Ectodermal cell (in vitro differentiated cells): ENCODE results near the gene ZNF804A.

ENCODE experiments used
- H3K27ac ChIP-seq: 2 replicates; pipeline ENCODE4 v1.7.0; 2013; ENCODE audit warnings: mild to moderate bottlenecking, low read depth, low read length; ENCODE audit not compliant: insufficient read depth, poor library complexity, severe bottlenecking
- H3K27me3 ChIP-seq: 2 replicates; pipeline ENCODE4 v1.7.0; 2013; ENCODE audit warnings: mild to moderate bottlenecking, low read length; ENCODE audit not compliant: insufficient read depth, control insufficient read depth, poor library complexity, severe bottlenecking
- H3K36me3 ChIP-seq: one replicate; pipeline ENCODE4 v1.7.0; 2013; ENCODE audit warnings: low read length; ENCODE audit not compliant: control insufficient read depth, insufficient read depth
- H3K4me1 ChIP-seq: one replicate; pipeline ENCODE4 v1.7.0; 2013; ENCODE audit warnings: low read length; ENCODE audit not compliant: control insufficient read depth, insufficient read depth
- H3K4me3 ChIP-seq: 2 replicates; pipeline ENCODE4 v1.7.0; 2013; ENCODE audit warnings: low read depth, low read length, control low read depth; ENCODE audit not compliant: insufficient read depth
- H3K9me3 ChIP-seq: 2 replicates; pipeline ENCODE4 v1.7.0; 2013; ENCODE audit warnings: mild to moderate bottlenecking, low read length, moderate library complexity; ENCODE audit not compliant: control insufficient read depth
- WGBS, 2 experiments: methylation state at CpG; one replicate each; pipeline ENCODE4 v1.1.7; 2013; ENCODE audit warnings: missing lambda C conversion rate in 2 of 2; 5-methylcytosine and 5-hydroxymethylcytosine counted together

The ZNF804A gene

DNA sequence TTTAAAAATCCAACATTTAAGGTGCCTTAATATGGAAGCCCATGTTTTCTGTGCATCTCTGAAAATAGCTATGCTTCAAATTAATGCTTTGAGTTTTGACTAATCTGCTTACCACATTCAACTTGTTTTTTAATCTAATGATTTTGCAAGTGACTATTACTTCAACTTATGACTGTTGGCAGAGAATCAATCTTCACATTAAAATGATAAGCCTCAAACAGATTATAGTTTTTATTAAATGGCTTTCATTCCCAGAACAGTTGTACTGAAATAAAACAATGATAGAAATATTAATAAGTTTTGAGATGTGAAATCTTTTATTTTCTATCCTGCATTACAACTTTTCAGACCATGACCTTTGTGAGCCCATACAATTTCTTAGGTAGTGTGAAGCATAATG is 347.5 kb downstream of the ZNF804A start:
- Histone ChIP-seq H3K9me3 (no peaks in the 10 kb centered on the region), H3K27ac (peak overlapping the region; percentile 27), H3K4me3 (no peak overlapping the region), H3K4me1 (no peaks in the 10 kb centered on the region), H3K36me3 (no peaks in the 10 kb centered on the region), H3K27me3 (no peaks in the 10 kb centered on the region)

DNA sequence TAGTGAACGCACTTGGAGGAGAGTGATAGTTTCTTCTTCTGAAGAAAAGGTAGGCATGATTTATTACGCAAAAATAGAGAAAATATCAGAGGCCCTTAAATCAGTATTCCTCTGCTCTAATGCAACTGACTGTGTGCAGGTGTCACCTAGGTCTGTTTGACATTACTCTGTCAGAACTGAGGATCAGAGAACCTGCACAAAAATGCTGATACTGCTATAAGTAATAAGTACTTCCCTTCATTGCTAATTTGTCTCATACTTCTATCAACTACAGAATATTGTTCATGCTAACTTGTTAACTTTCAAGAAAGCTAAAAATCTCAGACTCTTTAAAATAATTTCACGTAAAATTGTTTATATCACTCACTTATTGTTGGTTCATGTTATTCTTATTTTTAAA is 358.5 kb downstream of the ZNF804A start:
- no peaks in the 10 kb centered on the region for H3K4me1 ChIP-seq
- 92 to 93% methylated on average over 2 to 3 of the region's 3 CpGs for WGBS, 2 experiments
- no peak overlapping the region for H3K27ac ChIP-seq
- H3K4me3 ChIP-seq, result no peak overlapping the region
- H3K9me3 ChIP-seq, result no peaks in the 10 kb centered on the region
- no peaks in the 10 kb centered on the region for H3K27me3 ChIP-seq
- H3K36me3 ChIP-seq, result no peaks in the 10 kb centered on the region

DNA sequence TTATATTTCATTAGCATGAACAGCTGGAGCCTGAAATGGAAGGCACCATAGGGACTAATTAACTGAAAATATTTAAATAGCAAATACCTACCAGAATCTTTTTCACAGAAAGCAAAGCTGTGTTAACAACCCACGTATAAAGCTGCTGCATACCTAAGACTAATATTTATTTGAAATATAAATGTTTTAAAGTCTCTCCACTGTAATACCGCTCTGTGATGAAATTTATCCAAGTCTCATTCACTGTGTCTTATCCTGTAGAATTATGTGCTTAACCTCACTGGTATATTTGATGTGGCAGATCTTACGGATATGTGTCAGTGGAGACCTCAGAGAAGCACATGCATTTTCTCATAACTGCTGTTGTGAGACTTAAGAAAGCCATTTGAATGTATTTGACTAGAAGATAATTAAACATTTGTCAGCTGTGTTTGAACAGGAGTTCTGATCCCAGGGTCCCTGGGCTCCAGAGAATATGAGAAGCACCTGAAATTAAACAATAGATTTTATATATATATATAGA is 373.3 kb downstream of the ZNF804A start:
- no peaks in the 10 kb centered on the region for H3K9me3 ChIP-seq
- no peaks in the 10 kb centered on the region for H3K36me3 ChIP-seq
- H3K4me3 ChIP-seq, result no peak overlapping the region
- no peaks in the 10 kb centered on the region for H3K4me1 ChIP-seq
- no peak overlapping the region for H3K27ac ChIP-seq
- 94 to 97% methylated on average over 1 to 2 of the region's 3 CpGs for WGBS, 2 experiments
- H3K27me3 ChIP-seq, result no peaks in the 10 kb centered on the region
